ENCODE data around the gene DKK1. TPM values are rescaled to one million over a fixed set of nuclear protein-coding genes. Genes with fewer than 3 reads are reported as not detected.
"Not testable (repeated sequence)": the region's sequence is repeated elsewhere in the genome, so short reads cannot be mapped to it uniquely, and the experiment has no call there.

The DKK1 gene
- total RNA-seq, 1 donor from 2014 or later = 3.1 TPM

GRCh38 chr10:52357971-52358370 is 43.9 kb downstream of the DKK1 start:
- DNase-seq = no peak
- Mint-ChIP-seq H3K27me3 (ENCODE audit: unreplicated experiment) (no peaks in the 10 kb centered on the region), H3K27ac (ENCODE audit: unreplicated experiment) (no peak overlapping the region)

GRCh38 chr10:52359441-52359840 is 45.4 kb downstream of the DKK1 start:
- Mint-ChIP-seq H3K9me3 (ENCODE audit: unreplicated experiment) (no peaks in the 10 kb centered on the region), H3K4me1 (ENCODE audit: low read depth, unreplicated experiment) (no peaks in the 10 kb centered on the region), H3K27me3 (ENCODE audit: unreplicated experiment) (no peaks in the 10 kb centered on the region), H3K36me3 (ENCODE audit: unreplicated experiment) (peaks cover 5% of the 10 kb centered on the region), H3K27ac (ENCODE audit: unreplicated experiment) (no peak overlapping the region), H3K4me3 (ENCODE audit: unreplicated experiment) (no peak overlapping the region)
- no peak for TF ChIP-seq CTCF (IDR thresholded peaks at IDR 0.05; ENCODE audit: partially characterized antibody, unreplicated experiment)
- no peak for DNase-seq

More at GRCh38 chr10:52357971-52358370, 43.9 kb downstream of the DKK1 start:
- no peaks in the 10 kb centered on the region for H3K36me3 Mint-ChIP-seq (ENCODE audit: unreplicated experiment)
- TF ChIP-seq CTCF (IDR thresholded peaks at IDR 0.05; ENCODE audit: partially characterized antibody, unreplicated experiment) = no peak
- no peaks in the 10 kb centered on the region for H3K4me1 Mint-ChIP-seq (ENCODE audit: low read depth, unreplicated experiment)
- no peak overlapping the region for H3K4me3 Mint-ChIP-seq (ENCODE audit: unreplicated experiment)
- no peaks in the 10 kb centered on the region for H3K9me3 Mint-ChIP-seq (ENCODE audit: unreplicated experiment)

GRCh38 chr10:52365547-52366432 is 51.7 kb downstream of the DKK1 start:
- not testable (repeated sequence) for H3K36me3 Mint-ChIP-seq (ENCODE audit: unreplicated experiment); H3K4me1 Mint-ChIP-seq (ENCODE audit: low read depth, unreplicated experiment); H3K4me3 Mint-ChIP-seq (ENCODE audit: unreplicated experiment); H3K27ac Mint-ChIP-seq (ENCODE audit: unreplicated experiment); DNase-seq; H3K9me3 Mint-ChIP-seq (ENCODE audit: unreplicated experiment); H3K27me3 Mint-ChIP-seq (ENCODE audit: unreplicated experiment)
